Testis (tissue), 2 donors: Measurements from ENCODE around the gene FBN2.

ENCODE experiments used
- POLR2A ChIP-seq: fragments of 450-650 bp; IDR thresholded peaks from one replicate; pipeline ENCODE4 v1.6.1; 2017; ENCODE audit warnings: antibody characterized with exemption, mild to moderate bottlenecking, moderate library complexity
- TF ChIP-seq, protein P1 (sequence below), 3 experiments: fragments of 450-650 bp in 2 of 3; fragments of 200-600 bp in 1 of 3; sonication (generic) in 1 of 3; IDR thresholded peaks; one replicate each; pipeline ENCODE4 v1.5.1; 2016 to 2019; ENCODE audit warnings: antibody characterized with exemption in 3 of 3, mild to moderate bottlenecking in 2 of 3, moderate library complexity in 1 of 3

DNA sequence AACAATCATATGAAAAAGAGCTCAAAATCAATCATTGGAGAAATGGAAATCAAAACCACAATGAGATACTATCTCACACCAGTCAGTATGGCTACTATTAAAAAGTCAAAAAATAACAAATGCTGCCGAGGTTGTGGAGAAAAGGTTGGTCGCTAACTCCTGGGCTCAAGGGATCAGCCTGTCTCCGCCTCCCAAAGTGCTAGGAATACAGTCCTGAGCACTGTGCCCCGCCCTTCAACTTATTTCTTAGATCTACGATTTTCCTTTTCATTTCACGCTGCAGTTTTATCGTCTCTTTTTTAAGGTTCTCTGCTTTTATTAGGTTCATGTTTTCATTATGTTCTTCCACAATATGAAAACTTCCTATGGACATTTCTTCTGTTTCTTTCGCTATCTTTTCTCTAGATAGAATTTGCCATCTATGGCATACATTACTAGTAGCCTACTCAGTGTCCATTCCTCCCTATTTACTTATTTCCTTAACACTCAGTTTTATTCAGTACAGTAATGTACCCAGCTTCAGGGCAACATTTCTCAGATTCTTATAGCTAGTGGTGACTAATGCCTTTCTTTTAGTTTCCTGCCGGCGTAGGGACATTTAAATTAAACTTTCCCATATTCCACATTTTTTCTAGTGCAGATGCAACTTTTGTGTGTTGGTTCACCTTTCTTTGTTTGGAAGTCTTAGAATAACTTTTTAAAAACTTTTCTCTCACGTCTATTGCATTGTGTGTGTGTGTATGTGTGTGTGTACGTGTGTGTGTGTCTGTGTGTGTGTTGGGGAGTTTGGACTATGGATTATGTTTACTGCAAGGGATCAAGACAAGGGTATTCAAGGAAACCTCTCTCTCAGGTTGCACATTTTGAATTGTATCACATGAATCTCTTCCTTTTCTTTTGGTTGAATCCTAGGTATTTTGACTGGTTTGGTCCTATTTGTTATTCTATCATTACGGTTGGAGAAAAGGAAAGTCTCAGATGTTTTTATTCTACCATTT, 21.6 kb upstream of the FBN2 start:
- TF ChIP-seq, protein P1, sequence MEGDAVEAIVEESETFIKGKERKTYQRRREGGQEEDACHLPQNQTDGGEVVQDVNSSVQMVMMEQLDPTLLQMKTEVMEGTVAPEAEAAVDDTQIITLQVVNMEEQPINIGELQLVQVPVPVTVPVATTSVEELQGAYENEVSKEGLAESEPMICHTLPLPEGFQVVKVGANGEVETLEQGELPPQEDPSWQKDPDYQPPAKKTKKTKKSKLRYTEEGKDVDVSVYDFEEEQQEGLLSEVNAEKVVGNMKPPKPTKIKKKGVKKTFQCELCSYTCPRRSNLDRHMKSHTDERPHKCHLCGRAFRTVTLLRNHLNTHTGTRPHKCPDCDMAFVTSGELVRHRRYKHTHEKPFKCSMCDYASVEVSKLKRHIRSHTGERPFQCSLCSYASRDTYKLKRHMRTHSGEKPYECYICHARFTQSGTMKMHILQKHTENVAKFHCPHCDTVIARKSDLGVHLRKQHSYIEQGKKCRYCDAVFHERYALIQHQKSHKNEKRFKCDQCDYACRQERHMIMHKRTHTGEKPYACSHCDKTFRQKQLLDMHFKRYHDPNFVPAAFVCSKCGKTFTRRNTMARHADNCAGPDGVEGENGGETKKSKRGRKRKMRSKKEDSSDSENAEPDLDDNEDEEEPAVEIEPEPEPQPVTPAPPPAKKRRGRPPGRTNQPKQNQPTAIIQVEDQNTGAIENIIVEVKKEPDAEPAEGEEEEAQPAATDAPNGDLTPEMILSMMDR (IDR thresholded peaks at IDR 0.05), result no peak
- no peak for TF ChIP-seq POLR2A
